HG02610 (cell line): ENCODE measurements around the gene APOL3.
"Not testable (repeated sequence)": the region's sequence is repeated elsewhere in the genome, so short reads cannot be mapped to it uniquely, and the experiment has no call there.

Experiments
- ATAC-seq: cut with Tn5 transposase; IDR thresholded peaks from one replicate; pipeline ENCODE4 v1.9.1; 2021; ENCODE audit warnings: mild to moderate bottlenecking, moderate library complexity; ENCODE audit not compliant: unreplicated experiment

Gene APOL3

GRCh38 chr22:36104435-36104834 is 56.1 kb downstream of the APOL3 start:
- no peak for ATAC-seq

GRCh38 chr22:36103891-36104290 is 56.7 kb downstream of the APOL3 start:
- no peak for ATAC-seq

GRCh38 chr22:36102995-36103394 is 57.6 kb downstream of the APOL3 start:
- no peak for ATAC-seq

- ATAC-seq = no peak
Observed at GRCh38 chr22:36101756-36102155, 58.8 kb downstream of the APOL3 start.

GRCh38 chr22:36100908-36101307 is 59.6 kb downstream of the APOL3 start:
- ATAC-seq = not testable (repeated sequence)

- no peak for ATAC-seq
Observed at GRCh38 chr22:36100134-36100824, 60.3 kb downstream of the APOL3 start.

GRCh38 chr22:36099561-36099960 is 61.0 kb downstream of the APOL3 start:
- ATAC-seq = not testable (repeated sequence)

- ATAC-seq = no peak
Observed at GRCh38 chr22:36097880-36098279, 62.7 kb downstream of the APOL3 start.

- ATAC-seq = not testable (repeated sequence)
Observed at GRCh38 chr22:36090772-36091171, 69.8 kb downstream of the APOL3 start.
